Measurements from ENCODE around the gene MAPK1. TPM values are rescaled to one million over a fixed set of nuclear protein-coding genes. Genes with fewer than 3 reads are reported as not detected.
"Not testable (repeated sequence)": the region's sequence is repeated elsewhere in the genome, so short reads cannot be mapped to it uniquely, and the experiment has no call there.

The MAPK1 gene
- total and polyA plus RNA-seq, 12 donors: 8.3 to 124 (median 101) TPM

- H3K27ac ChIP-seq: no peak overlapping the region
- intact Hi-C loops (cut with DNase I): loop anchor here in 2 of 10 donors (5.0 to 10.0 kb wide), 2 partner anchors 56 to 233 kb away; partner anchors contain the start of gene PPM1F (in 1 of the 2)
- no peak for TF ChIP-seq CTCF (IDR thresholded peaks at IDR 0.05)
These were observed 148.4 kb downstream of the MAPK1 start for GRCh38 chr22:21719024-21719423.

GRCh38 chr22:21718499-21718898 is 148.9 kb downstream of the MAPK1 start:
- Histone ChIP-seq H3K9me3 (no peaks in the 10 kb centered on the region), H3K27ac (no peak overlapping the region), H3K4me1 (peaks cover 0 to 12% (median 2%) of the 10 kb centered on the region in 9 donors), H3K4me3 (no peak overlapping the region), H3K27me3 (no peaks in the 10 kb centered on the region), H3K36me3 (no peaks in the 10 kb centered on the region)
- no peak for TF ChIP-seq CTCF (IDR thresholded peaks at IDR 0.05)
- ATAC-seq: no peak
- DNase-seq: no peak
- 66% methylated on average over 4 of the region's 4 CpGs for WGBS, 2 donors
- intact Hi-C loops (cut with DNase I): loop anchor here in 2 of 10 donors (5.0 to 10.0 kb wide), 2 partner anchors 56 to 234 kb away; partner anchors contain the start of gene PPM1F (in 1 of the 2)

More at GRCh38 chr22:21719024-21719423, 148.4 kb downstream of the MAPK1 start:
- H3K9me3 ChIP-seq: no peaks in the 10 kb centered on the region
- ATAC-seq (no peak), DNase-seq (no peak)
- H3K4me1 ChIP-seq: peaks cover 0 to 9% (median 0%) of the 10 kb centered on the region in 9 donors
- 46 to 57% methylated on average over 4 of the region's 4 CpGs for WGBS, 2 donors
- no peaks in the 10 kb centered on the region for H3K27me3 ChIP-seq
- H3K36me3 ChIP-seq: peaks cover 0 to 4% (median 0%) of the 10 kb centered on the region in 9 donors
- no peak overlapping the region for H3K4me3 ChIP-seq

- not testable (repeated sequence) for H3K27ac ChIP-seq, ATAC-seq, H3K27me3 ChIP-seq, H3K9me3 ChIP-seq, H3K4me3 ChIP-seq, DNase-seq, H3K36me3 ChIP-seq
- intact Hi-C loops (cut with DNase I): loop anchor here in 2 of 10 donors (5.0 to 10.0 kb wide), 2 partner anchors 58 to 236 kb away; partner anchors contain the start of gene PPM1F (in 1 of the 2)
- WGBS, 2 donors: 90 to 91% methylated on average over 13 to 14 of the region's 15 CpGs
- H3K4me1 ChIP-seq: peaks cover 0 to 20% (median 9%) of the 10 kb centered on the region in 9 donors
These were observed 150.9 kb downstream of the MAPK1 start for GRCh38 chr22:21716395-21717122.

DNA sequence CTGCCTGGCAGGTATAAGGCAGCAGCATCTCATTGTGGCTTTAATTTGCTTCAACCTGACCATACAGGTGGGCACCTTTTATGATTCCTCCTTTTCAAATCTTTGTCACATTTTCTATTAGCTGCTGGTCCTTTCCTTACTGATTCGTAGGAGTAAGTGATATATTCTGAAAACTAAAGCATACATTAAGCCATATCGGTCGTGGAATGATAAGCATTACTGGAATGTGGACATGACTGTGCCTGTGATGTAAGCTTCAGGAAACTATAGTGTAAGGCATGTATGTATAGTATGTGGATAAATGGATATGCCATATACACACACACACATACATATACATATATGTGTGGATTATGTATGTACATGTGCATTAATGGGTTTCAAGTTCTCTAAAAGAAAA is 152.7 kb downstream of the MAPK1 start:
- Histone ChIP-seq H3K27ac (no peak overlapping the region), H3K9me3 (no peaks in the 10 kb centered on the region), H3K4me3 (no peak overlapping the region), H3K36me3 (peaks cover 0 to 7% (median 0%) of the 10 kb centered on the region in 9 donors), H3K4me1 (peaks cover 0 to 20% (median 9%) of the 10 kb centered on the region in 9 donors), H3K27me3 (no peaks in the 10 kb centered on the region)
- TF ChIP-seq CTCF (IDR thresholded peaks at IDR 0.05): no peak
- DNase-seq (no peak), ATAC-seq (no peak)
- WGBS, 2 donors: 81 to 82% methylated on average over 3 of the region's 3 CpGs
- intact Hi-C loops (cut with DNase I): loop anchor here in 5 of 10 donors (5.0 to 10.0 kb wide), 4 partner anchors 60 to 238 kb away; partner anchors contain the start of genes PPM1F (in 3 of the 5) and MAPK1 (in 1 of the 5)

Data from heart right ventricle (tissue), 16 donors.